GOT3 (cell line): Measurements from ENCODE around the gene ARHGDIB.

Experiments used
- DNase-seq: peaks from one replicate; lab custom pipeline; 2025; ENCODE audit warnings: mixed read lengths; lab: John Stamatoyannopoulos, UW

ARHGDIB gene

DNA sequence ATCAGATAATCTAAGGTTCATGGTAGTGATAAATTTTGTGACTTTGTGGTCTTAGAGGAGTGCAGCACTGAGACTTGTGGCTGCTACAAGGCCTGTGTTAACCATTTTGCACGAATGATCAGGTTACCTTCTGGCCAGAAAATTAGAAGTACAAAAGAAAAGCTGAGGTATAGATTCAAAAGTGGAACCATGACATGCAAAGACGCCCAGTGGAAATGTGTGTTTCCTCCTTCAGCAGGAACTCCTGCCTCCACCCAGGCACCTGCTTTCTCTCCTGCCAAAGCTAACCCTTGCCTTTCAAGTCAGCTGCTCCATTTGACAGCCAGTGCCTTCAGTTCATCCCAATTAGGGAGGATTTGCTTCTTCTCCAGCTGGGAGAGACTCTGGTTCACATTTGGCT is 21.6 kb upstream of the ARHGDIB start:
- DNase-seq: no peak

DNA sequence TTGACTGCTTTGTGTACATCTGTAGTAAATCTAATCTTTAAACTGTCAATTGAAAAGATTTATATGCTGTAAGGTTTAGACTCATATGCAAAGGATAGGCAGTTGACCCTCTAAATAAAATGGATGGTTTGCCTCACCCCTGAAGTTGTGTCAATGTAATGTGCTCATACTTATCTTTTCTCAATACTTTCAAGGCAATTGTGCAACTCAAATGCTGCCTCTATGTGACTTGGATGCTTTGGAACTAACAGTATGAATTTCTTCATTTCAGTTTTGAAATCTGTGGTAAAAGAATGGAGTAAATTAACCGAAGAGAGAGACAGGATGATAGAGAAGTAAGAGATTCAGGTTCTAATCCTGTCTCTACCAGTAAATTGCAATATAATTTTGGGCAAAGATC is 21.2 kb upstream of the ARHGDIB start:
- no peak for DNase-seq

DNA sequence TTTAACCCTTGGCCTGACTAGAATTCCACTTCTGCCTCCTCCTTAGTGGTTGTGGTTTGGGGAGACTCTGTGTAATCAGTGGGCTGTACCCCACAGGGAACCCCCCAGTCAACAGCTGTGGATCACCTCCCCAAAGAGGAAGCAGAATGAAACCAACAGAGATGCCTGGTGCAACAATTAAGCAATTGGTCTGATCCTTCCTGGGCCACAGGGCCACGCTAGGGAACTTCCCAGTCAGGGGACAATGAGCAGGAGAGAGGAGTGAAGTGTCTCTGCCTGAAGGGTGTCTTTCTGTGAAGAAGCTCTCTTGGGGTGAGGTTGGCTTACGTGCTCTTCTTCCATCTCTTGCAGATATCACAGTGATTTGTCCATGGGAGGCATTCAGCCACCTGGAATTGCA is 19.6 kb upstream of the ARHGDIB start:
- no peak for DNase-seq

DNA sequence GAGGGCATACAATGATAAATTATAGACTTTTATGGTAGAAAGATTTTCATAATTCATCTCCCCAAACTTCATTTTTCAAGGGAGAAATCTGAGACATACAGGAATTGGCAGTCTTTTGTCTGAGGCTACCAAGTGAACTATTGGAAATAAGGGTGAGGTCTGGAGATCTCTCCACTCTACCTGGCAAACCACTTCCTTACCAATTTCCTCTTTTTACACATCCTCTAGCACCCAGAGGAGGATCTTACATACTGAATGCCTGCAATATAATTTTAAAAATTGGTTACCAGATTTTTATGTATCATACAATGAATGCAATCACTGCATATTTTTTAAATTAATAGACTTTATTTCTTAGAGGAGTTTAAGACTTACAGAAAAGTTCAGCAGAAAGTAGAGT is 18.1 kb upstream of the ARHGDIB start:
- DNase-seq: no peak

DNA sequence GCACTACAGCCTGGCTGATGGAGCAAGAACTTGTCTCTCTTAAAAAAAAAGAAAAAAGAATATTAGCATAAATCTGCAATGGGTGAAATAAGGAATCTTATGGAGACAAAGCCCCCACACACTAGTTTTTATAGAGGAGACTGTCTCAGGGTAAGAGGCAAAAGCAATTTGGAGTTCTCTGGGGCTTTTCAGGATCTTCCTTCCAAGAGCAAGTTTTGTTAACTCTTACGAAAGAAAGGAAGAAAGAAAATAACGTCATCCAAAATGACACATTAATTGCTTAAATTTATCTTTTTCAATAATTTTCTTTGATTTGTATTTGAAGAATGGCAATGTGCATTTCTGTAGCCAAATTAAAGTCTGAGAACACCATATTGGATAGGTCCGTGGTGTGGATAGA is 15.3 kb upstream of the ARHGDIB start:
- no peak for DNase-seq

DNA sequence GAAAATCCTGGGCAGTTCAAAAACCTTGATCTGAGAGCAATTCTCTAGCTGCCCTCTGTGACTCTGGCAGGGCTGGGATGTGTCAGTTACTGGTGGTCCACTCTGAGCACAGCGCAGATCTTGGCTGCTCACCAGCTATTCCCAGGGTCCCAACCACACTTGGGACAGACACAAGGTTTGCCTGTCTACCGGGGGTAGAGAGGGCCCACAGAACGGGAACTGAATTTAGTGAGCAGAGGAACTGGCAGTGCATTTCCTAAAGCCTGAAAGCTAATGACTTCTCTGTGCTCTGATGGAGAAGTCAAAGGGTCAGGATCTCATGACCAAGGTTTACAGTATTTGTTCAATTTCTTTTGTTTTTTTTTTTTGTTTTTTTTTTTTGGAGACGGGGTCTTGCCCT is 14.1 kb upstream of the ARHGDIB start:
- no peak for DNase-seq

DNA sequence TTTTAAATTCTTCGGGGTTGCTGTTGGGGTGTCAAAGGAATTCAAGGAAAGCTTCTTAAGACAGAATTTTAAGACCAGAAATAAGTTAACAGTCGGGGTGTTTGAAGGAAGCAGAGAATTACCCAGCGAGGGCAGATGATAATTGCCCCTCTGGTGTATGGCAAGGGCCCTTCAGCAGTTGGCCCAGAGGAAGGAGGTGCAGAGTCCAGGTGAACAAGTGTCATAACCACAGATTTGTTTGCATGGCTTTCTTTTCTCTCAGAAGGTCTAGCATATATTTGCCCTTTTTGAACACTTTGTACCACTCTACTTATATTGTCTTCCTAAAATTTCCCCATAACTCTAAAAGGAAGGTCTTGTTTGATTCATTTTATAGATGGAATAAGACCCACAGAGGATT is 13.2 kb upstream of the ARHGDIB start:
- no peak for DNase-seq

DNA sequence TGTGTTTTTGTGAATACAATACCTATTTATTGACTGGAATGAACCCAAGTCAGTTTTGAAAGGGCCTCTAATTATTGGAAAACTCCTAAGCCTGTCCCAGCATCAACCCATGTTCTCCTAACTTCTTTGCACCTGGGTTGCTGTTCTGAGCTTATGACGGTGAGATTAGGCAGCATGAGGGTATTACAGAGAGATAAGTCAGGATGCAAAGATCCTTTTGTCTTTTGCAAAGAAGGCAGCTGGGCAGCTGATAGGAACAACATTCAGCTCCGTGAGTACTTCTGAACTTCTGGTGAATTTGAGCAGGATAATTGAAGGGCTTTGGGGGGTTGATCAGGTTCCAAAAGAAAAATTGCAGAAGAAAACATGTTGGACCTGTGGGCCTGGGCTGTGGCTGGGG is 11.4 kb upstream of the ARHGDIB start, which contains the start of gene PDE6H:
Gene PDE6H, plus strand, starts transcription at position 227 of the 400 bp plus-strand sequence. CDS start 4,971 bp downstream, outside the sequence.
- no peak for DNase-seq

DNA sequence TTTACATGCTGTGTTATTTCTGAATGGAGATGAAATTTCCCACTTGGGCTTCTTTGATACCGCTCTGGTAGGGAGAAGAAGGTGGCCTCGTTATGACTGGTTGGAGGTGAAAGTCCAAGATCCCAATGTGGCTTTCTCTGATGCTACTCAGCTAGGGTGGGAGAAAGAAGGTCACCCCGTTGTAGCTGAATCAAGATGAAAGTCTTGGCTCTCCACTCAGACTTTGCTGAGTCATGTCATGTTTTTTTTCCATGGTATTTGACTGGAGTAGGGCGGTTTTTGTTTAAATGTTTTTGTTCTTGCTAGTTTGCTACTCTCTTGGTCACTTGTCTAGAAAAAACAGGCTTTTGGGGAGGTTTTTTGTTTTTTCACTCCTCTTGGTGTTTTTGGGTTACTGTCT is 9.1 kb upstream of the ARHGDIB start:
- DNase-seq: no peak

DNA sequence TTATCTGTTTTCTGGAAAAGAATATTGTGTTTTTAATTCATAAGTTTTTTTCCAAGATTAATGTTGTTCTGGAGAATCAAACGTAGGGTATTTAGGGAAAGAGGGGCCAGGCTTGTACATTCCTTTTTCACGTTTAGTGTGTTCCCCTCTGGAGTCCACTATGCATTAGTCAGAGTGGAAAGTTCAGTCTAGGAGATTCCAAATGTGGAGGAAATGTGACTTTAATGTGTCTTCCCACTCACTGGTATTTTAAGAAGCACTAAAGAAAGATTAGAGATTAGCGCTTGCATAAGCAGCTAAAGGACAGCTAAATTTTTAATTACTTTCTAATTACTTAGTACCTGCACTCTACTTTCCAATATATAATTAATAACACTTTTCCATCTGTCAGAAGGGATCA is 7.1 kb upstream of the ARHGDIB start:
- DNase-seq: no peak

DNA sequence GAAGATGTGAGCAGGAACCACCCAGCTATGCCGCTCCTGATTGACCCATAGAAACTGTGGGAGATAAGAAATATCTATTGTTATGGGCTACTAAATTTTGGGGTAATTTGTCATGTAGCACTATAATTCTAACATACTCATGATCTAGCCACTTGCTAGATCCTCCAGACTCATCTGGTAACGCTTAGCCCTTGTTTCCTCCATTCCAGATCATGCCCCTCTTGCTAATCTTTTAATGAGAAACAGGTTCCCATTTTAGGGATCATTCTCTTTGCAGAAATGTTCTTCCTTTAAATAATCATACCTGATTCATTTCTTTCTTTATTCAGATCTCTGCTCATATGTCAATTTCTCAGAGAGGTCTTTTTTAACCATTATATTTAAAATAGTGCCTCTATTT is 3.8 kb upstream of the ARHGDIB start:
- no peak for DNase-seq

DNA sequence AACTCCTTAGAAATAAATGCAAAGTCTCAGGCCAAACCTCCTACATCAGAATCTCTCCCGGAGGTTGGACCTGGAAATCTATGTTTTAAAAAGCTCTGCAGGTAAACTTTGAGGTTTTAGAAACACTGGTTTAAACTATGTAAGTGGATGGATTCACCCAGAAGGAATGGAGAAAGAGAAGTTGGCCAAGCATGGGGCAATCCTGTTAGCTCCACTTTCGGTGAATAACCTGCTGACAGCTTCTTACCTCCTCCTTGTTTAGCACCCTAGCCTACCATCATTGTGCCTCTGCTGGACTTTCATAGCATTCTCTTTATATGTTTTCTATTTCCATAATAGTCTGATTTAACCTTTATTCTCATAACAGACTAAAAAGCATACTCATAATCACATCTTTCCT is 3.0 kb upstream of the ARHGDIB start:
- DNase-seq: no peak

DNA sequence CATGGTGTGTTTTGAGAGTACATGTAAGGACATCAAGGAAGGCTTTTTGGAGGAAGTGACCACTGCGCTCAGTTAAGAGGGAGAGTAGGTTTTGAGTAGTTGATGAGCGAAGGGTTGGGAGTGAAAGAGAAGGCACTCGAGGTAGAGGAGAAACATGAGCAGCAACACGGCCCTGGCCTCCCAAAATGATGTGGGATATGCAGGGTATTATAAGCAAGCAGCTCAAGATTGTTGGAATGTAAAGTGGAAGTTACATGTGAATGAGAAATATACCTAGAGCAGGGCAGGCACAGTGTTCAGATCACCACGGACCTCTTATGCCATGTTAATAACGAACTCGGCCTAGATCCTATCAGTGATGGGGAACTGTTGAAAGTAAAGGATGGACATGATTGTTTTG is 2.1 kb upstream of the ARHGDIB start:
- no peak for DNase-seq

DNA sequence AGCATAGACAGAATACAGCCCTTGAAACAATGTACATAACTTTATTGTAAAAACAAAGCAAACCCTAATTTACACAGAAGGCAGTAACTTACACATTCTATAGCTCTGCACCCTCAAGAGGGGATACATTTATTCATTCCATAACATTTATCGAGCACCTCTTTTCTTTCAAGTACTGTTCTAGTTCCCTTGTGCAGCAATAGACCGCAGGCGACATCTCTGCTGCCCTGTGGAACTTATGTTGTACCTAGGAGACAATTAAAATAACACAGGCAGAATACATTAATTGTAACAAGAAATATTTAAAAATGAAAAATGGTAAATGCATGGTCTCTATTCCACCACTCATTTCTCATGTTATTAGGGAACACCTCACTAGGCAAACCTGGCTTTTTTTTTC is 1.4 kb upstream of the ARHGDIB start:
- no peak for DNase-seq

DNA sequence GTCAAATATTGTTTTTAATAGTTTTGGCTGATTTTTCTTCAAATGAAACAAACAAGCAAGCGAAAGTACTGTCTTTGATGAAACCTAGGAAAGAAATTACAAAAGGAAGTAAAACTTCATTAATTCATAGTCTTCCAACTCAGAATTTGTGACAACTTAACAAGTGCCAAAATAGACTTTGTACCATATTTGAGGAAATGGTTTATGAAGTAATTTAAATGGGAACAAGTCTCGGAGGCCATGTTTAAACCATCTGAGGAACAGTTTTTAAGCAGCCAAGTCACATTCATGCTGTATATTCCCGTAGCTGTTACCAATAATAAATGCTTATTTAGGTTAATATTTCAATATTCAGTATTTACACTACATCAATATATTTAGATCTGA is 745 bp upstream of the ARHGDIB start:
- no peak for DNase-seq

DNA sequence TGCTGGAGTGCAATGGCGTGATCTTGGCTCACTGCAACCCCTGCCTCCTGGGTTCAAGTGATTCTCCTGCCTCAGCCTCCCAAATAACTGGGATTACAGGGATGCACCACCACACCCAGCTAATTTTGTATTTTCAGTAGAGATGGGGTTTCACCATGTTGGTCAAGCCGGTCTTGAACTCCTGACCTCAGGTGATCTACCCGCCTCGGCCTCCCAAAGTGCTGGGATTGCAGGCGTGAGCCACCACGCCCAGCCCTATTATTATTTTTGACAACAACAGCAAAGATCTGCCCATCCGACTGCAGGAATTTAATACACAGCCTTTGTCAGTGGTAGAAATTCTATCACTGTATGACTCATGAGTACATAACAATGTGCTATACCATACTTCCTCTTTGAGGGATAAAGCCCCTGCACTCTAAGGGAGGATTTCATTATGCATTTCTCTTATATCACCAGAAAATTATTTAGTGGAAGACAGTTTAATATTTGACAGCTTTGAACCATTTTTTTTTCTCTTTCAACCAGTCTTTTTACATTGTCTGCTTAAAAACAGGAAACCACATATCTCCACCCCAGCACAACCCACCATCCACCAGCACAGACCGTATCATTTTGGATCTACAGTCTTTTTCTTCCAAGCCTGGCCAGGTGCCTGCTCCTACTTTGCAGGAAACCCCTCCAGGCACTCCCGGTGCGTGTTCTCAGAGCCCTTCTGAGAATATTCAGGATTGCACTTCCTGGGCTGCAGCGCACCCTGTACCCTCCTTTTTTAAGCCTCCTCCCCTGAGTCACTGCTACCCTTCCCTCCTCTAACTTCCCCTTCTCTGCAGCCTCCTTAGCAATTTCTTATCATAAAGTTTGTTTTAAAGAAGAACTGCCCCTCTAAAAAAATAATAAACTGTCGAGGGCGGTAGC is 594 bp downstream of the ARHGDIB start:
- DNase-seq: no peak

DNA sequence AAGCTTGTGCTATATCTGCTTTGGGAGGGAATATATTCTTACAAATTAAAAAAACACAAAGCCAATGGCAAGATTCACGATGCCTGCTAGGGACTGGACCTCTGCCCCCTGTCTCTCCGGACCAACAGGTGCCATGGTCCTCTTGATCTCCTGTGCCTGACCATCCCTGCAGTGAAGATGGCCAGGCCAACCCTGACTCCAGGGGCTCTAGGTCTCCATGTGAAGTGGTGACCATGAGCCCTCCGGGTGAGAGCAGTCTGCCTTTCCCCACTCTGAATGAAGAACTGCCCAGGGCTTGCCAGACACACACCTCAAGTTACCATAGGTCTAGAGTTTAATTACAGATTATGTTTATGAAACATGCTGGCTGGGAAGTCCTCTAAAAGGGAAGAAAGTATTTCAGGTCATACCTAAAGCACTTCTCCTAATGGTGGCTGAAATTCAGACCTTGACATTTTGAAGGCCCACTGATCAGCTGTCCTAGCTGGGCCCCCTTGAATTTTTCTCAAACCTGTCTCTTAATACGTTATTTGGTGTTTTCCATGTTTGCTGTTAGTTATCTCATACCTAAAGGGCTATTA is 1.4 kb downstream of the ARHGDIB start:
- DNase-seq: no peak

DNA sequence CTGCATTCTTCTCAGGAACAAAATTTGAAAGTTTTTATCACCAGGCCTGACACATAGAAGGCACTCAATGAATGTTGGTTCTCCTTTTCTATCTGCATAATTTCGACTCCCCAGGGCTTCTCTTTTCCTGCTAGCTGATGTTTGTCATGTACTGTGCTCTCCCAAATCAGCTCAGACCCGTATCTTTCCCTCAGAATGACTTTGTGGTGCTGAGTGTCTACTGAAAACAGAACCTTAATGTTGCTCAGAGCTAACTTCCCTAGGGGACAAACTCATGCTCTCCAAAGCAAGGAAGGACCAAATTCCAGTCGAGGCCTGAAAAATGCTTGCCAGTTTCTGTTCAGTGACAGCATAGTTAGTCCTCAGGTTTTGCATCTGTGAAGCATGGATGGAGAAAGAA is 1.9 kb downstream of the ARHGDIB start:
- DNase-seq: no peak

DNA sequence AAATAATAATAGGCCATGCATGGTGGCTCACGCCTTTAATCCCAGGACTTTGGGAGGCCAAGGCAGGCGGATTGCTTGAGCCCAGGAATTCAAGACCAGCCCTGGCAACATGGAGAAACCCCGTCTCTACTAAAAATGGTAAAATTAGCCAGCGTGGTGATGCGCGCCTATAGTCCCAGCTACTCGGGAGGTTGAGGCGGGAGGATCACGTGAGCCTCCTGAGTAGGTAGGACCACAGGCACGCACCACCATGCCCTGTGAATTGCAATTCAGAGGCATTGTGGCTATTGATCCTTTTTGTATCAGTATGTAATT is 2.3 kb downstream of the ARHGDIB start:
- no peak for DNase-seq

DNA sequence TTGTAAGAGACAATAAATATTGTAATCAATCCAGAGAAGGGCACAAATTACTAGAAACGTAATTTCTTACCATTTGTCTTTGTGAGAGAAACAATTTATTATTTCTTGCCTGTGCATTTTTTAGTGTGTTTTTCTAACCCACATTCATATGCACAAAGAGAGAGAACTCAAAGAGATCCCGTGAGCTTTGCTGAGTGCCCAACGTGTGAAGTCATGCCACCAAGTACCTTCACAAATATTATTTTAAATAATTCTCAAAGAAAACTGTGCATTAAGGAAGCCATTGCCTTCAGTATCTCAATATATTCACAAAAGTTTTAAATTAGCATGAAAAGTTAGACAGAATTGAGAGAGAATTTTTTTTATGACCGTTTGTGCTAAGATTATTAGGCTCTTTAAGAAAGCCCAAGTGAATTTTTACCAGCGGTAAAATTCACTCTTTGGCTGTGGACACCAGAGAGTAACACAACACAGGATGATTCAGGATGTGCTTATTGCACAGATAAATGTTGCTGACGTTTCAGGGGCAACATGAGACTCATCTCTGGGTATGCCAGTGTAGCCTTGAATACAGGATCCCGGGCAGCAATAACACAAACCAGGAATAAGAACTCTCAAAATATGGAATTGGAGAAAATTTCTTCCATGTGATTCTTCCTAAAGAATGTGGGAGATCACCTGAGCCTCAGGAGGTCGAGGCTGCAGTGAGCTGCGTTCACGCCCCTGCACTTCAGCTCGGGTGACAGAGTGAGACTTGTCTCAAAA is 2.9 kb downstream of the ARHGDIB start:
- DNase-seq: no peak

DNA sequence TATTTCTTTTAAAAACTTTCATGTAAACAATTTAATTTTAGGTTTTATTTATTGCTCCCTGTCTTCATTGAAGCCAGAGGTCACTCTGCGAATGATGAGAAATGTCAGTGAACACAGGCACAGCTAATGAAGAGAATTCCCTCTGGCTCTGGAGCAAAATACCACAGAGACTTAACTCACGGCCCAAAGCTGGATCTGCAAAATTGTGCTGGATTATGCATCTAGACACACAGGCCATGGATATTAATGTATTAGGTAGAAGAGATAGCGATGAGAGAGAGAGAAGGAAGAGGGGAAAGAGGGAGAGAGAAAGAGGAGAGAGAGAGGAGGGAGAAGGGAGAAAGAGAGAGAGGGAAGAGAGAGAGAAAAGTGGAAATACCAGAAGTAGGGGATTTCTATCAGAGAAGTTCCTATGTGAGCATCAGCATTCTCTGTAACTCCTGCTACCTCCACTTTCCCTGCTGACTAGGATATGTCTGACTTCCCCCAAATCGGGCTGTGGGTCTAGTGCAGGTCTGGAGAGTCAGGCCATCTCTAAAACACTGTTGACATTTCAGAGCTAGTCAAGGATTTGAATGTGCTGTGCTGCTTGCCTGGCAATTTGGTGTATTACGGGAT is 3.7 kb downstream of the ARHGDIB start:
- no peak for DNase-seq

DNA sequence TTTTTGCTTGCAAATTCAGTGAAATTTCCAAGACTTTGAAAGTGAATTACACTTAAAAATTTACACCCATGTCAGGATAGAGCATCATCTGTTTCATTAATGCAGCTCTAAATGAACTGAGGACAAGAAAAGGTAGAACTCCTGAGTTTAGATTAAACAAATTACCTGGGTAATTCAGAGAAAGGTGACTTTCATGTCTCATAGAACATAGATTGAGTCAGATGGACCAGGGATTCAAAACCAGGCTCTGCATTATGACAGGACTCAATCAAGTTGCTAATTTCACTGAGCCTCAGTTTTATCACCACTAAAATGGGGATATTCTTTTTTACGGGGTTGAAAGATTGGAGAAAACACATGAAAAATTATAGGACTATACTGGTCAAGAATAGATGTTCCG is 4.5 kb downstream of the ARHGDIB start:
- DNase-seq: no peak
